Fibroblast of skin of right quadriceps (primary cell): ENCODE results near the gene EPB41.

Experiments used
- DNase-seq: peaks from one replicate; pipeline ENCODE4 v3.0.0-alpha.2; 2013

EPB41 gene

GRCh38 chr1:28893403-28894102 lies 20.8 kb upstream of the EPB41 start:
- peak; percentile 58 for DNase-seq

- DNase-seq, result no peak
Observed at GRCh38 chr1:28894785-28895184, 19.6 kb upstream of the EPB41 start.

- no peak for DNase-seq
Observed at GRCh38 chr1:28895896-28896608, 18.3 kb upstream of the EPB41 start.

GRCh38 chr1:28896609-28896986 lies 17.8 kb upstream of the EPB41 start:
- DNase-seq, result no peak

GRCh38 chr1:28897789-28898188 lies 16.6 kb upstream of the EPB41 start:
- no peak for DNase-seq

GRCh38 chr1:28898405-28898881 lies 15.9 kb upstream of the EPB41 start:
- DNase-seq, result no peak

GRCh38 chr1:28899267-28899666 lies 15.1 kb upstream of the EPB41 start:
- no peak for DNase-seq

GRCh38 chr1:28900562-28900961 lies 13.8 kb upstream of the EPB41 start:
- DNase-seq, result no peak

- DNase-seq, result no peak
Observed at GRCh38 chr1:28902738-28903137, 11.6 kb upstream of the EPB41 start.

- DNase-seq, result no peak
Observed at GRCh38 chr1:28905921-28906666, 8.3 kb upstream of the EPB41 start.

- no peak for DNase-seq
Observed at GRCh38 chr1:28909198-28909597, 5.2 kb upstream of the EPB41 start.

- no peak for DNase-seq
Observed at GRCh38 chr1:28910379-28911115, 3.8 kb upstream of the EPB41 start.

- no peak for DNase-seq
Observed at GRCh38 chr1:28913786-28914227, 562 bp upstream of the EPB41 start.

GRCh38 chr1:28915031-28915895 lies 894 bp downstream of the EPB41 start:
- peak; percentile 57 for DNase-seq

- no peak for DNase-seq
Observed at GRCh38 chr1:28917757-28918118, 3.4 kb downstream of the EPB41 start.

GRCh38 chr1:28921286-28921869 lies 7.0 kb downstream of the EPB41 start:
- DNase-seq, result no peak

- DNase-seq, result no peak
Observed at GRCh38 chr1:28925350-28925891, 11.1 kb downstream of the EPB41 start.

GRCh38 chr1:28926629-28927265 lies 12.4 kb downstream of the EPB41 start:
- DNase-seq, result peak; percentile 1

GRCh38 chr1:28927266-28927647 lies 12.9 kb downstream of the EPB41 start:
- no peak for DNase-seq

GRCh38 chr1:28927648-28928313 lies 13.4 kb downstream of the EPB41 start:
- peak; percentile 80 for DNase-seq
